ENCODE measurements around the gene DIO3.

DIO3 gene

DNA sequence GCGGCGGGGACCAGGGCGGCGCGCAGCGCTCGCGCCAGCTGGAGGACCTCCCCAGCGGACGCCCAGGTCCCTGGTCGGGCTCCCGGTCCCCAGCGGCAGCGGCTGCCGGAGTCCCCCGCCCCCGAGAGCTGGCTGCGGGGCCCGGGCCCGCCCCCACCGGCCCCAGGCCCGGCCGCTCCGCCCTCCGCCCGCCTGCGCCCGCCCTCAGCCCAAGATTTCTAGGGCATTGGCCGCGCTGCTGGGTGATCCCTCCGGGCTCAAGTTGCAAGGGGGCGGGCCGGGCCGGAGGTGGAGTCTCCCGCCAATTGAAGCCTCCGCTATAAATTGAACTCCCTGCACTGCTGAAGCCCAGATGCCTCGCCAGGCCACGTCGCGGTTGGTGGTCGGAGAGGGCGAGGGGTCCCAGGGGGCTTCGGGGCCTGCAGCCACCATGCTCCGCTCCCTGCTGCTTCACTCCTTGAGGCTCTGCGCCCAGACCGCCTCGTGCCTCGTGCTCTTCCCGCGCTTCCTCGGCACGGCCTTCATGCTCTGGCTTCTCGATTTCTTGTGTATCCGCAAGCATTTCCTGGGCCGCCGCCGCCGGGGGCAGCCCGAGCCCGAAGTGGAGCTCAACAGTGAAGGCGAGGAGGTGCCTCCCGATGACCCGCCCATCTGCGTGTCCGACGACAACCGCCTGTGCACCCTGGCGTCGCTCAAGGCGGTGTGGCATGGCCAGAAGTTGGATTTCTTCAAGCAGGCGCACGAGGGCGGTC lies at the start of gene DIO3:
DIO3 (plus strand) TSS at position 351 of the 752 bp plus-strand sequence.
- DNase-seq = no peak

DNA sequence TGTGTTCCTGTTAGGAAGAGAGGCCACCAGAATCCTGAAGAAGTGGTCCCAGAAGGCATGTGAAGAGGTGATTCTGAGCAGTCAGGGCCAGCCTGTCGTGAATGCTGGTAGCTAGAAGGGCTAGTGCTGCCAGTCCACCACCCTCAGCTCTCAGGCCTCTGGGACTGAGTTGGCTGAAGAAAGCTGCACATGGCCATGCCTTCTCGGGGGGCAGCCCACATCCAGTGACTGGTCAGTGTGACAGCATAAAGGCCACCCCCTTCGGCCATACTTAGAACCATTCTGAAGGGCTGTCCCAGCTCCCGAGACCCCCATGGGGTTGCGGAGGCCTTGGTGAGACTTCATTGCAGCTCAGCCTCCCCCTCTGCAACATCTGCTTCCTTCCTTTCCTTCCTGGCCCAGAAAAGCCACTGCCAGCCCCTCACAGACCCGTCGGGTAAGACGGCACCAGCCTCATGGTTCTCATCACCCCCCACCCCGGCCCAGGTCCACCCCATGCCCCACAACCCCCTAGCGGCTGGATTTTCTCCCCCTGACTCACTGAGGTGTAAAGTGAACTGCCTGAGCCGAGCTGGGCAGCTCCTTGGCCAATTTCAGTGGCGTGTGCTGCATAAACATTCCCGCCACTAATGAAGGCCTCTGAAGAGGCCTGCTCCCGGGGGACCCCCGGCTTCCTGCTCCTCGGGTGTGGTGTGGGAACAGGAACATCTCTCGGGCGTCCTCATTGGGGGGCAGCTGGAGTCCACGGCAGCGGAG lies 49.5 kb upstream of the DIO3 start:
- DNase-seq = no peak

DNA sequence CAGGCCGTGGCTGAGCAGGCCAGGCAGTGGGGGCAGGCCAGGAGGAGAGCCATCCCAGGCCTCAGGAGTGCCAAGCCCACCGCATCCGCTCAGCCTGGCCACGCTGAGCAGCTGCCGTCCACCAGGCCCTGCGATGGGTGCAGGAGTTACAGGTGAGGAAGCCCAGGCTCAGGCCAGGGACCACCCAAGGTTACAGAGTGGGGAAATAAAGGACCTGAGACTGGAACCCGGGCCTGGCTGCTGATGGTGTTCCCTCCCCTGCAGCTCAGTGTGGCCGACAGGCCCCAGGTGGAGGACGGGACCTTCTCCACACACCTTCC lies 49.0 kb upstream of the DIO3 start:
- no peak for DNase-seq

DNA sequence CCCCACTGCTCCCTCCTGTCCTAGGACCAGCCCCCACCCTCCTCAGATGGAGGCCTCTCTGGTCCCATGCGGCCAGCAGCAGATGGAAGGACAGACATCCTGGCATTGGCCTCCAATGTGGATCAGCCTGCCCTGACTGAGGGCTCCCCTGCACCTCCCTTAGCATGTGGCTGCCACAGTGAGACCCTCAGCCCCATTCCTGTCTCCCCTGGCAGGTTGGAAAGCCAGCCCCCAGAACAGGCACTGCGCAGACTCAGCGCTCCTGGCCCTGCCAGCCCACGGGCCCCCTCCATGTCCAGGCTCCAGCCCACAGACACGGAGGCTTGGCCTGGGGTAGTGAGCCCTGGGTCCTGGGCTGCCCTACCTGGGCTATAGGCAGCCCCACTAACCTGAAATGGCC lies 47.2 kb upstream of the DIO3 start:
- DNase-seq = no peak

DNA sequence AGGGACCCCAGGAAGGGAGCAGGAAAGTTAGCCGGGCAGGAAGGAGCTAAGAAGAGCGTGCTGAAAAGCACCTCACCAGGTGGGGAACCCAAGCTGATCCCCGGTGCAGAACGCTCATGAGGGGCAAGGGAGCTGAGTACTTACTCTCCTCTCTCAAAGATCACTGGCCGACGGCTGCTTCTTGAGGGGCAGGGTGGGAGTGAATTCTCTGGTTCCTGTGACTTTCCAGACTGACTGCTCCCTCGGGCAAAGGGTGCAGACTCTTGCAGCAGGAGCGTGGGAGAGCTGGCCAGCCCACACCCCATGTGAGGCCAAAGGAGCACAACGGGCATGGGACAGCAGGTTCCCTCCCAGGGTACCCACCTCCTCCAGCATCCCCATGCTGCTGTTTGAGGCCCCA lies 44.9 kb upstream of the DIO3 start:
- DNase-seq = no peak

DNA sequence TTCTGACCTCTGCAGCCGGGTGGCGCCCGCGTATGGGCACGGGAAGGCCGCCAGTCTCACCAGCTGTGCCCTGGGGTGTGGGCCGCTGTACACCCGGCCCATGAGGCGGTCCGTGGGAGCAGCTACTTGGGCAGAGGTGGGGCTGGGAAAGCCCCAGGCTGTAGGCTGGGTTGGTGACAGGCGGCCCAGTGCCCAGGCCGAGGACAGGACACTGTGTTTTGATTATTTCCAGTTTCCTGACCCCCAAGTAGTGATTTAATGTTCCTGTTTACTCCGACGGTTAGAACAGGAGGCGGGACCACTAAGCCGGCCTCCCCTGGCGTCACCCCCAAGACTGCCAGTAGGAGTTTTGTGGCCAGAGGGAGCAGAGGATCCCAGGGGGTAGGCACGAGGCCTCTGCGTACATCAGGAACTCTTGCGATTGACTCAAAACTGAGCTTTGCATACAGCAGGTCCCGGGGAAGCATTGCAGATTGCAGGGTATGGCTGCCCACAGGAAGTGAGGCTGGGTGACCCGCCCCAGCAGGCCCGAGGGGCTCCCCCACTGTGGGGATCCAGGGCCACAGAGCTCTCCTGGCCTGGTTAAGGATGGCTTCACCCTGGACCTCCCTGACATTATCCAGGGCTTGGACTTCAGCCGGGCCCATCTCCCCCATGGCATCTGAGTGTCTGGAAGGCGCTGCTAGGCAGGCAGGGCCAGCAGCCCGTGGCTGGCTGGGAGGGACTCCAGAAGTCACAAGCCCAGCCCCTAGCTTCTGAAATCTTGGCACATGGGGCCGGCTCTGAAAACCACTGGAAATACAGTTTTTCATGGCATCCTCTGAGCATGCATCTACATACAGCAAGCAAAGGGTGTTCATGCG lies 42.5 kb upstream of the DIO3 start:
- no peak for DNase-seq

DNA sequence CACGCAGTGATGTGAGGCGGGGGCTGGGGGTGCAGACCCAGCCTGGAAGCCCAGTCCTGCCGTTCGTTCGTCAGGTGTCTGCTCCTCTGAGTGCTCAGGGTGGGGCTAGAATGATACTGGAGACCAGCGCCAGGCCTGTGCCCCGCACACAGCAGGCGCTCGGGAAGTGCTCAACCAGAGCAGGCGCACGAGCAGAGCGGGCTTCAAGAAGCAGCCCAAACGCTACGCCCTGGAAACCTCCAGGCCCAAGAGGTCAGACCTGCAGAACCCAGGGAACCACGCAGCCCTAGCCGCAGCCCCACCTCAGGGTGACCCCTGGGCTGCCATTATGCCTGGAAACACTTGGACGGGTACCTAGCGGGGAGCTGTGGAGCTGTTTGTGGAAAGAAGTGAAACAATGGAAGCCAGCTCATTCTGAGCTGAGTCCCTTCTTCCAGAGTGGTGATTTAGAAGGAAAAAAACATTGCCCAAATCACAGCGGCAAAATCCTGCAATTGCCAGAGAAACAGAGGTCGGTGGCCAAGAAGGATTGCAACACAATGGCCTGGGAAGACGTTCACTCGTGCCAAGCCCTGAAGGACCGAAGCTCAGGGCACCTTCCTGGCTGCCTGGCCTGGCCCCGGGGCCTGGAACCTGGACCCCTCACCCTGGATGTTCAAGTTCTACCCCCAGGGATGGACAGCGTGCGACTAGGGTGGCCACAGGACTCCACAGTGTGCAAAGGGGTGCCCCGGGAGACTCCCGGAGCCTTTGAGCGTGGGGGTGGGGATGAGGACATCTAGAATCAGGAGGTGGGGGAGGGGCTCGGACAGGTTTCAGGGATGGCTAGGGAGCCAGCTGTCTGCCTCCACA lies 40.4 kb upstream of the DIO3 start:
- no peak for DNase-seq

DNA sequence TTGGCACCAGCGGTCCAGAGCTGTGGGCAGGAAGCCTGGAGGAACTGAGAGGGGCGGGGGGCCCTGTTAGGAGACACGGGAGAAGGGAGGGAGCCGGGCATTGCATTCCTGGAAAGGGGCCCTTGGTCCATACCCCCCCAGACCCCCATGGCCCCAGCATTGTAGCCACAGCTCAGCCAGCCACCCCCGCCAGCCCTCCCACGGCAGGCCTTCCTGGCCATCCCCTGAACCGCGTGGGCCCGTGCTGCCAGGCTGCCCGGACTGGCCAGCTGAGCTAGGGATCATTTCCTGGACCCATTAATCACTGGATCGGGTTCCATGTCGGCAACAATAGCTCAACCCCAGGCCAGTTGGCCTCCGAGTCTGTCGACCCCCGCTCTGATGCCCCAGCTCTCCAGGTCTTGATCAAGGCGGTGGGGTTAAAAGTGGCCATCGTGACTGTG lies 39.8 kb upstream of the DIO3 start:
- DNase-seq = no peak

DNA sequence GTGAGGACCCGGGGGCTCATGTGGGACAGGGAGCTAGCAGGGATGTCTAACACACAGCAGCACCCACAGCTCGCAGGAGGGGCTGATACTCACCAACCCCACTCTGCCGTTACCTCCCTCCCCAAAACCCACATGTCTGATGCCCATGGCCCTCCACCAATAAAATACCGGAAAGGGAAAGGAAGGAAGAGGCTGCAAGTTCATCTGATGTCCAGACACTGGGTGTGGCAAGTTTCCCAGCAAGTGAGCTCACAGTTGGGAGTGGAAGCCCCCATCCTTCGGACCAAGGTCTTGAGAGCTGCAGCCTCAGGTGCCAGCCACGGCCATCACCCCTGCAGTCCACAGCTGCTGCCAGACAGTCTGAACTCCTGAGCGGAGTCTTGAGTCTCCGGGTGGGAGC lies 39.3 kb upstream of the DIO3 start:
- DNase-seq = no peak

DNA sequence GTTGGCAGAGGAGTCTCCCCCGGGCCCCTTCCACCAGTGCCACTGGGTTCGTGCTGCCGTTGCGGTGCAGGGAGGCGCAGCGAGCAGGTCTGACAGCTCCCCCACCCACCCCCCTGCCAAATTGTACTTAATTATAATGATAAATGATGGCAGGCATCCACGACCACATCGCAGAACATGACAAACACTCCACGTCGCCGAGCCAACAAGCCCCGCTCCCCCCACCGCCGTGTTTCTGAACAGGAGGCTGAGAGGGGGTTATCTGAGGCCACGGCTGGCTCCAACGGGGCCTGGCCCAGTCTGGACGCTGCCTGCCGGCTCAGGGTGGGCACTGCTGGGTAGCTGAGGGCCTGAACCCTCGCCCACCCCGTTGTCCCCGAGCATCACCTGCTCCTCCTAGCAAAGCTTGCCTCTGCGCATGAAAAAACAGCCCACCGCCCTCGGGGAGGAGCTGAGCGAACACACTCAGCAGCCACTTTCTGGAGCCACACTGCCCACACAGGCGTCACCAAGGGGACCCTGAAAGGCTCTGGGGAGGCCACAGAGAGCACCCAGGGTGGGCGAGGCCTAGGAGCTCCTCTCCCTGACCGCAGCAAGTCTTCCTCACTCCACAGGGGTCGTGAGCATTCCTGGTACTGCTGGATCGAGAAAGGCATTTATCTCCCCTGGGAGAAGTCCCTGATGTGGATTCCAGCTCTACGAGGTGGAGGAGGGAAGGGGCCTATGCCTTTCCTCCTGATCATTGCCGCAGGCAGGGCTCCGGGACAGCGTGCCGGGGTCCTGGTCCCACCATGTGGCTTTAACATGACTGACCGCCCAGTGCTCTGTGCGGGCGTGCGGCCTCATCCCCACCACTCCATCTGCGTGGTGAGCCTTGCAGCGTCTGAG lies 35.4 kb upstream of the DIO3 start:
- DNase-seq = no peak

DNA sequence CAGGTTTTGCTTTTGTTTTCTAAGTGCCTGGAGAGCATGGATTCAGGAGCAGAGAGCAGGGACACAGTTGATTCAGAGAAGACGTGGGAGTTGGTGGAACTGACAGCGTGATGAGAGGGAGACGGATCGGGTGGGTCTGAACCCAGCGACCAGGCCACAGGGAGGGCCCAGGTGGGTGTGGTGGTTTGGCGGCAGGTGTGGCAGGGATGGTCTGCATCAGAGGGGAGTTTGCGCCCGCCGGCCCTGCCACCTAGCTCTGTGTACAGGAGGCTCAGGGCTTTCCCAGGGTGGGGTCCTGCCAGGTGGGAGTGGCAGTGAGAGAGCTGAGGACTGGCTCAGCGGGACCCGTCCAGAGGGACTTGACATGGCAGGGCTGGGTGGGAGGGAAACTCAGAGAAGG lies 33.3 kb upstream of the DIO3 start:
- no peak for DNase-seq

DNA sequence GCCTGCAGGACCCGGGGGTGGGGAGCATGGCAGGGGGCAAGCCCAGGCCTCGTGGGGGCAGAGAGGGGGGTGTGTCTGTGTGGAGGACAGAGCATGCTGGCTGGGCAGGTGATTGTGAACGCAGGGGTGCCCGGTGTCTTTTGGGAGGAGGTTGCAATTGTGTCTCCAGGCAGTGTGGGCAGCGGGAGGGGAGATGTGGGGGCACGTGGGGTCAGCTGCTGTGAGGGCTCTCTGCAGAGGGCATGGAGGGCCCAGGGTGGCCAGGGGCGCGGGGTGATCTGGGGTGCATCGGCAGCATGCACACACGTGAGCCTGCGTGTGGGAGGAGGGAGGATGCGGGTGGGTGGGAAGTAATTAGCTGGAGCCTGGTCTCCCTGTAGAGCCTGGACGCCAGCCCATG lies 32.2 kb upstream of the DIO3 start:
- DNase-seq = no peak

DNA sequence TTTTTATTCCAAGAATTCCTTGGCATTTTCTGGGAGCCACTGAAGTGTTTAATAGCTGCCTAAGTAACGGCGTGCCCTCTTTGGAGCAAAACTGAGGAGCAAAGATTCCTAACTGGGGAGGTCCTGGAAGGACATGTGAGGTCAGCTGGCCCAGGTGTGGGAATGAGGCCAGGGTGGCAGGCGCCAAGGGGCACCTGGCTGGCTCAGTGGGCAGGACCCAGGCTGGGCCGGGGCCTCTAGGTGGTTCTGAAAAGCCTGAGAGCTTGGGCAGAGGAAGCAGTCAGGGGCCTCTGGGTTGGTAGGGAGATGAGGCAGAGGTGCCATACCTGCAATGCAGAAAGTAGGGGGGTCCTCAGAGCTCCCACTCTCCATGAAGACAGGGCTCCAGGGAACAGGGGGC lies 27.1 kb upstream of the DIO3 start:
- no peak for DNase-seq

DNA sequence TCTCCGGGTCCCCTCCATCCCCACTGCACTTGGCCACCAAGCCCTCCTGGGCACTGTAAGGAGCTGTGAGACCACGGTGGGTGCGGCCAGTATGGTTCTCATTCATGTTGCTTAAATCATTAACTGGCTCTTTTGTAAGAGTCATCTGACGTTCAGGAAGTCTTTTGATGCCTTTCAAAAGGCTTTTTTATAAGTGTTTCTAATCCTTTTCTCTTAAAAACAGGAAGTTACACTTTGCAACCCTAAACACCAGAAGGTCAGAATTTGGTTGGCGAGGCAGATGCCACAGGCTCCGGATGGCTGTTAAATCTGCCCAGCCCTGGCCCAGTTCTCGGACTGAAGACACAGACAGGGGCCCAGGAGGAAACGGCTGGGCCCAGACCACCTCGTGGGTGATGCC lies 26.1 kb upstream of the DIO3 start:
- no peak for DNase-seq

DNA sequence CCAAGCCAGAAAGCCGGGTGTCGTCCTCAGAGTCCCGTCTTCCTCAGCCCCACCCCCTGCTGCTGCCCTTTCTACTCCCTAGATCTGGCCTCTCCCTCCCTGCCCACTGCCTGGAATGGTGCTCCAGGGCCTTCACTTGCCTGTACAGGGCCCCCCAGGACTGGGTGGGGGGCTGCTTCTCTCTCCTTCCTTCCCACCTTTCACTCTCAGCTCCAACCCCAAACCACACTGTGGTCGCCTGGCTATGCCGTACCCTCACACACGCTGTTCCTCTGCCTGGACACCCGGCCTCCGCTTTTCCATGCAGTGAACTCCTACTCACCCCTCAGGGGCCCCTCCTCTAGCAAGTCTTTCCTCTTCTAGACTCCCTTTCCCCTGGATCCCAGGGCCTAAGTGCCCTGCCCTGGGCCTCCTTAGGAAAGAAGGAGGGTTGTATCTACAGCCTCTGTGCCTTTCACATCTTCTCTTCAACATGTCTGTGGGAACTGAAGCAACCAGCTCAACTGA lies 25.5 kb upstream of the DIO3 start:
- no peak for DNase-seq

DNA sequence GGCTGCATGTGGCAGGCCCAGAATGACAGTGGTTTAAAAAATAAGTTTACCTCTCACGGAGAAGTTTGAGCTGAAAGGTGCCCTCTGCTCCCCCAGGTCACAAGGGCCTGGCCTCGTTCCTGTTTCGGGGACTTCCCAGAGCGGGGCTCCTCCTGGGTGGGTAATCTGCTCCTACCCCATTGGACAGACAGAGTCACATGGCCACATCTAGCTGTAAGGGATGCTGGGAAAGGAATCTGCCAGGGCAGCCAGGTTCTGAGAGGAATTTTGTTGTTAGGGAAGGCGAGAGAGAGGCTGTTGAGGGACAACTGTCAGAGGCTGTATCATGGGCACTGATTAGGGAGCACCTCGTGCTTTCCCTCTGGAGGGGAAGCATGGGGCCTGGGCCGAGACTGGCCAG lies 24.0 kb upstream of the DIO3 start:
- DNase-seq = no peak

DNA sequence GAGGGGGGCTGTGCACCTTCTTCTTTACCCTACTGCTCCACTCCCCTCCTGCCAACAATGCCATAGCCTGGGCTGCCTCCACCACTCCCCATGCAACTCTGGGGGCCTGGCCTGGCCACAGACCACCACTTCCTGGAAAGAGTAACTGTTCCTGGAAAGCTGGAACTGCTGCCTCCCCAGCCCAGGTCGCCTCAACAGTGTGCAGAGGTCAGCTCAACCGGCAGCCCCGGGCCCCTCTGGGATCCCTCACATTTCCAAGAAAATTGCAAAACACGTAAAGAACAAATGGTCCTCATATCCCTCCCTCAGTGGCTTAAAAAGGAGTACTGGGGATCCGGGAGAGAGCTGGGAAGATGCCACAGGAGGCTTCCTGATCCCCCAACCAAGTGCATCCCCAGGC lies 22.4 kb upstream of the DIO3 start:
- no peak for DNase-seq

DNA sequence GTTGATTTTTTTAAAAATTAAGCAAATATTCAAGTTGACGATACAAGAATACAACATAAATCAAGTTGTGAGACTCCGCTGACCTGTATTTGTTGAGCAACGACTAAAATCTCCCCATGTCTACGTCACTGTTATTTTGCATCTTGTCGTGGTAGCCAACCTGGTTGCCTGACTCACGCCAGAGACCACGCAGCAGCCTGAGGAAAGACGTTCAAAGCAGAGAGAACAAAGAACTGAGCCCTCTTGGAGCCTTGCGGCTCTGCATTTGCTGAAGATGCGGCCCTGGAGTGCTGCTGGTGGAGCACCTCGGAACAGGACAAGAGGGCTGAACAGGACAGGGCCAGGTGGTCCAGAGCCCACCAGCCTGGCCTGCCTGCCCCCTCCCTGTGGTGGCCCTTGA lies 21.4 kb upstream of the DIO3 start:
- no peak for DNase-seq

DNA sequence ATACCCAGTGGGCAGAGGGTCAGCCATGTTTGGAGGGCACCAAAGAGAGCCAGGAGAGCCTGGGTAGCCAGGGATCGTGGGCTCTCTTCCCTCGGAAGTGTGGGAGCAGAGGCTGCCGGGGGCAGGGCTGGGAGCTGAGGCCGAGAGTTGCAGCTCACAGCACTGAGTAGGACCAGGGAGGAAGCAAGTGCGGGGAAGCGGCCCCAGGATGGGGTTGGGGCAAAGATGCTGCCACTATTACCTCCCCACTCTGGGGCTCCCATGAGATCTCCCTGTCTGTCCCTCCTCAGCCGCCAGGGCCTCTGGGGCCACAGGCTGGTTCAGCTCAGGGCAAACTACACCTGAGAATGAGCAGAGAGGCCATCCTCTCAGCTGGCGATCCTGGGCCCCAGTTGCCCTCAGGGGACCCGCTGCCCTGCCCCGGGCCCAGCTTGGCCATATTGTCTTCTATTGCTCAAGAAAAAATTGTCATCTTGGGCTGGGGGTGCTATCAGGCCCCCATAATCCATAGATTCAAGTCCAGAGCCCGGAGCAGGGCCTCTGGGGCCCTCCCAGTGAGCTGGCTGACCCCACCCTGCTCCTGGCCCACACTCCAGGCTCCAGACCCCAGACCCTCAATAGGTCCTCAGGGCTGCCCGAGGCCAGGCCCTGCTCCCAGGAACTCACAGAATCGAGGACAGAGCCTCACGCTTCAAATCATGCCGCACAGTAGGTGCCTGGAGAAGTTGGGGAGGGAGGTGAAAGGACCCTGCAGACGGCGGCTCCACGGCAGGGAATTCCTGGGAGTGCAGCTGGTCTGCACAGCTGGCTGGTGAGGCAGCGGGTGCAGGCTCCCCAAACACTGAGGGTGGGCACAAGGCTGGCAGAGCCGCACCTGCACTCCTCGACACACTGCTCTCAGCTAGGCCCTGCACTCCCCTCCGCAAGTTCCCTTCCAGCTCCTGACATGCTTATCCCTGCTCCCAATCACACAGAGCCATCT lies 20.5 kb upstream of the DIO3 start:
- no peak for DNase-seq

DNA sequence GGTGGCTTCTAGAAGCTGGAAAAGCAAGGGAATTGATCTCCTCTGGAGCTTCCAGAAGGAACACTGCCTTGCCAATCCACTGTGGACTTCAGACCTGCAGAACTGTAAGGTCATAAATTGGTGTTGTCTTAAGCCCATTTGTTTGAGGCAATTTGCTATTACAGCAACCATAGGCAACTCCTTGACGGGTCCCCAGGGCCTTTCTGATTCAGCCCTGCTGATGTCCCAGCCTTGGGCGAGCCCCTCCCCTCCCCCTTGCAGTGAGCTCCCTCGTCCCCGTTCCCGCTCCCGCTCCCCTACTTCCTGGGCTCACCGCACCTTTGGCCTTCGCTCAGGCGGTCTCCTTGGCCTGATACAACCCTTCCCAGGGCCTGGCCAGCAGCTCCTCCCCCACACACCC lies 18.9 kb upstream of the DIO3 start:
- no peak for DNase-seq

Measured in GOT3 (cell line).